Activated CD8-positive, alpha-beta memory T cell treated with anti-CD3 and anti-CD28 coated beads, Interleukin-2, amount 10 ng/mL, durations not matched to agents 7 days and 5 days (primary cell): ENCODE data around the gene GRB2. TPM values are rescaled to one million over a fixed set of nuclear protein-coding genes. Genes with fewer than 3 reads are reported as not detected.
"Not testable (repeated sequence)": the region's sequence is repeated elsewhere in the genome, so short reads cannot be mapped to it uniquely, and the experiment has no call there.

Experiments used
- ATAC-seq: fragments of 150-1000 bp; cut with Tn5 transposase; one replicate; pipeline ENCODE4 v1.10.0; 2021; ENCODE audit warnings: moderate library complexity
- CTCF ChIA-PET: fragments of 350-600 bp; sonication (Branson Sonifier 250); formaldehyde crosslinking; loops from one replicate; lab custom pipeline; 2021; ENCODE audit warnings: antibody characterized with exemption; lab: Charles Lee
- DNase-seq: peaks from one replicate; pipeline ENCODE4 v3.0.0-alpha.2; 2020
- H3K27ac Mint-ChIP-seq: one replicate; pipeline ENCODE4 v1.8.0; 2021; ENCODE audit warnings: mild to moderate bottlenecking, mixed read lengths
- H3K27me3 Mint-ChIP-seq: one replicate; pipeline ENCODE4 v1.8.0; 2021; ENCODE audit warnings: mixed read lengths
- H3K36me3 Mint-ChIP-seq: one replicate; pipeline ENCODE4 v1.8.0; 2021; ENCODE audit warnings: mild to moderate bottlenecking, mixed read lengths
- H3K4me1 Mint-ChIP-seq: one replicate; pipeline ENCODE4 v1.8.0; 2021; ENCODE audit warnings: mixed read lengths
- H3K4me3 Mint-ChIP-seq: one replicate; pipeline ENCODE4 v1.8.0; 2021; ENCODE audit warnings: mild to moderate bottlenecking, moderate library complexity, mixed read lengths
- H3K9me3 Mint-ChIP-seq: one replicate; pipeline ENCODE4 v1.8.0; 2022; ENCODE audit warnings: low read depth, mixed read lengths
- total RNA-seq, 2 experiments: library from RNA; stranded (reverse); gene quantifications; one replicate each; pipeline ENCODE4 v1.2.3, GENCODE V29; 2021

The GRB2 gene
- total RNA-seq, 2 experiments from 2014 or later = 138 to 179 TPM

GRCh38 chr17:75352079-75352569 lies 53.4 kb downstream of the GRB2 start:
- Mint-ChIP-seq H3K36me3 (peaks cover 22% of the 10 kb centered on the region), H3K4me3 (no peak overlapping the region), H3K27me3 (no peaks in the 10 kb centered on the region), H3K9me3 (no peaks in the 10 kb centered on the region), H3K4me1 (peaks cover 43% of the 10 kb centered on the region), H3K27ac (no peak overlapping the region)
- no peak for DNase-seq
- CTCF ChIA-PET = interaction anchor here (1.4 kb wide), 1 partner anchor 28 kb away, joined by 5 read pairs; no protein-coding TSS in a partner anchor
- ATAC-seq = no peak

- peaks cover 48% of the 10 kb centered on the region for H3K4me1 Mint-ChIP-seq
Measured at GRCh38 chr17:75350706-75351105, 54.8 kb downstream of the GRB2 start.

GRCh38 chr17:75350029-75350428 lies 55.4 kb downstream of the GRB2 start:
- CTCF ChIA-PET = interaction anchor here (0.6 to 3.1 kb wide), 4 partner anchors 11 to 47 kb away, joined by 3 to 12 read pairs (median 6); no protein-coding TSS in a partner anchor
- no peak overlapping the region for H3K4me3 Mint-ChIP-seq
- H3K36me3 Mint-ChIP-seq = peaks cover 10% of the 10 kb centered on the region
- ATAC-seq (no peak), DNase-seq (no peak)
- peaks cover 55% of the 10 kb centered on the region for H3K4me1 Mint-ChIP-seq
- H3K27ac Mint-ChIP-seq = no peak overlapping the region
- H3K9me3 Mint-ChIP-seq = no peaks in the 10 kb centered on the region
- H3K27me3 Mint-ChIP-seq = no peaks in the 10 kb centered on the region

More at GRCh38 chr17:75350706-75351105, 54.8 kb downstream of the GRB2 start:
- no peak for ATAC-seq
- no peak overlapping the region for H3K27ac Mint-ChIP-seq
- H3K4me3 Mint-ChIP-seq = no peak overlapping the region
- H3K9me3 Mint-ChIP-seq = no peaks in the 10 kb centered on the region
- CTCF ChIA-PET = interaction anchor here (0.6 to 2.6 kb wide), 5 partner anchors 27 to 55 kb away, joined by 3 to 12 read pairs (median 4); no protein-coding TSS in a partner anchor
- no peak for DNase-seq
- peaks cover 14% of the 10 kb centered on the region for H3K36me3 Mint-ChIP-seq
- no peaks in the 10 kb centered on the region for H3K27me3 Mint-ChIP-seq

- peaks cover 9% of the 10 kb centered on the region for H3K36me3 Mint-ChIP-seq
- peaks cover 57% of the 10 kb centered on the region for H3K4me1 Mint-ChIP-seq
- no peak for ATAC-seq
- no peaks in the 10 kb centered on the region for H3K9me3 Mint-ChIP-seq
- no peaks in the 10 kb centered on the region for H3K27me3 Mint-ChIP-seq
- H3K4me3 Mint-ChIP-seq = no peak overlapping the region
- no peak for DNase-seq
- CTCF ChIA-PET = interaction anchor here (1.3 to 3.1 kb wide), 3 partner anchors 8 to 26 kb away, joined by 5 to 12 read pairs (median 9); no protein-coding TSS in a partner anchor
- H3K27ac Mint-ChIP-seq = no peak overlapping the region
Measured at GRCh38 chr17:75349589-75349988, 55.9 kb downstream of the GRB2 start.

- CTCF ChIA-PET = interaction anchor here (0.7 to 3.1 kb wide), 8 partner anchors 9 to 548 kb away, joined by 3 to 12 read pairs (median 3); no protein-coding TSS in a partner anchor
- H3K9me3 Mint-ChIP-seq = no peaks in the 10 kb centered on the region
- no peak overlapping the region for H3K4me3 Mint-ChIP-seq
- H3K27me3 Mint-ChIP-seq = no peaks in the 10 kb centered on the region
- H3K4me1 Mint-ChIP-seq = peaks cover 65% of the 10 kb centered on the region
- H3K27ac Mint-ChIP-seq = no peak overlapping the region
- peaks cover 3% of the 10 kb centered on the region for H3K36me3 Mint-ChIP-seq
- DNase-seq = no peak
- ATAC-seq = no peak
Measured at GRCh38 chr17:75348386-75349012, 57.0 kb downstream of the GRB2 start.

GRCh38 chr17:75346906-75347305 lies 58.6 kb downstream of the GRB2 start:
- H3K4me3 Mint-ChIP-seq = peak overlapping the region; percentile 8
- peak; percentile 17 for ATAC-seq

GRCh38 chr17:75346368-75346767 lies 59.1 kb downstream of the GRB2 start:
- H3K36me3 Mint-ChIP-seq, H3K27me3 Mint-ChIP-seq, DNase-seq, H3K9me3 Mint-ChIP-seq: not testable (repeated sequence)
- Mint-ChIP-seq H3K4me3 (peak overlapping the region; percentile 23), H3K27ac (peak overlapping the region; percentile 70), H3K4me1 (peaks cover 77% of the 10 kb centered on the region)
- ATAC-seq = peak; percentile 4
- CTCF ChIA-PET = interaction anchor here (0.6 to 1.8 kb wide), 9 partner anchors 10 to 96 kb away, joined by 3 to 14 read pairs (median 4); no protein-coding TSS in a partner anchor

More at GRCh38 chr17:75346906-75347305, 58.6 kb downstream of the GRB2 start:
- H3K36me3 Mint-ChIP-seq = peaks cover 3% of the 10 kb centered on the region
- H3K9me3 Mint-ChIP-seq = no peaks in the 10 kb centered on the region
- DNase-seq = no peak
- peaks cover 73% of the 10 kb centered on the region for H3K4me1 Mint-ChIP-seq
- CTCF ChIA-PET = interaction anchor here (0.6 kb wide), 1 partner anchor 28 kb away, joined by 3 read pairs; no protein-coding TSS in a partner anchor
- H3K27me3 Mint-ChIP-seq = no peaks in the 10 kb centered on the region
- H3K27ac Mint-ChIP-seq = peak overlapping the region; percentile 52

- Mint-ChIP-seq H3K36me3 (peaks cover 8% of the 10 kb centered on the region), H3K9me3 (no peaks in the 10 kb centered on the region), H3K27me3 (no peaks in the 10 kb centered on the region), H3K4me1 (peaks cover 78% of the 10 kb centered on the region), H3K27ac (peak overlapping the region; percentile 75), H3K4me3 (peak overlapping the region; percentile 23)
- peak; percentile 71 for ATAC-seq
- CTCF ChIA-PET = interaction anchor here (0.7 to 1.8 kb wide), 11 partner anchors 9 to 132 kb away, joined by 3 to 14 read pairs (median 4); partner anchors contain the start of gene GRB2
- peak; percentile 65 for DNase-seq
Measured at GRCh38 chr17:75345514-75346167, 59.8 kb downstream of the GRB2 start.

GRCh38 chr17:75344666-75345065 lies 60.8 kb downstream of the GRB2 start:
- Mint-ChIP-seq H3K9me3 (no peaks in the 10 kb centered on the region), H3K4me1 (peaks cover 81% of the 10 kb centered on the region), H3K27ac (no peak overlapping the region), H3K27me3 (no peaks in the 10 kb centered on the region), H3K36me3 (peaks cover 12% of the 10 kb centered on the region), H3K4me3 (no peak overlapping the region)
- ATAC-seq = no peak
- CTCF ChIA-PET = interaction anchor here (1.2 to 2.1 kb wide), 5 partner anchors 8 to 74 kb away, joined by 4 to 14 read pairs (median 4); partner anchors contain the start of gene MIF4GD
- no peak for DNase-seq

GRCh38 chr17:75342996-75343395 lies 62.5 kb downstream of the GRB2 start:
- H3K27ac Mint-ChIP-seq = no peak overlapping the region
- no peaks in the 10 kb centered on the region for H3K9me3 Mint-ChIP-seq
- CTCF ChIA-PET = interaction anchor here (1.9 to 2.1 kb wide), 2 partner anchors 20 to 72 kb away, joined by 4 to 8 read pairs; partner anchors contain the start of gene MIF4GD
- no peak overlapping the region for H3K4me3 Mint-ChIP-seq
- H3K36me3 Mint-ChIP-seq = peaks cover 12% of the 10 kb centered on the region
- DNase-seq (no peak), ATAC-seq (no peak)
- H3K4me1 Mint-ChIP-seq = peaks cover 83% of the 10 kb centered on the region
- H3K27me3 Mint-ChIP-seq = no peaks in the 10 kb centered on the region

GRCh38 chr17:75341784-75342486 lies 63.5 kb downstream of the GRB2 start:
- CTCF ChIA-PET = interaction anchor here (1.0 to 1.1 kb wide), 2 partner anchors 19 to 64 kb away, joined by 3 to 4 read pairs; no protein-coding TSS in a partner anchor
- Mint-ChIP-seq H3K9me3 (no peaks in the 10 kb centered on the region), H3K27ac (no peak overlapping the region), H3K4me1 (peaks cover 76% of the 10 kb centered on the region), H3K27me3 (no peaks in the 10 kb centered on the region), H3K4me3 (no peak overlapping the region), H3K36me3 (peaks cover 12% of the 10 kb centered on the region)
- ATAC-seq (no peak), DNase-seq (no peak)

- ATAC-seq = no peak
- Mint-ChIP-seq H3K4me3 (no peak overlapping the region), H3K27ac (no peak overlapping the region), H3K4me1 (peaks cover 76% of the 10 kb centered on the region), H3K27me3 (no peaks in the 10 kb centered on the region), H3K9me3 (no peaks in the 10 kb centered on the region), H3K36me3 (peaks cover 12% of the 10 kb centered on the region)
- CTCF ChIA-PET = interaction anchor here (1.0 kb wide), 1 partner anchor 18 kb away, joined by 4 read pairs; no protein-coding TSS in a partner anchor
- DNase-seq = no peak
Measured at GRCh38 chr17:75340631-75341030, 64.8 kb downstream of the GRB2 start.
